Lung (tissue), 16 donors: ENCODE results near the gene DOP1B. TPM values are rescaled to one million over a fixed set of nuclear protein-coding genes. Genes with fewer than 3 reads are reported as not detected.

Experiments
- ATAC-seq: fragments of 200-7000 bp; cut with Tn5 transposase; one replicate; pipeline ENCODE4 v1.9.1; 2020; ENCODE audit warnings: moderate number of reproducible peaks; ENCODE audit not compliant: insufficient read depth, low FRiP score
- DNase-seq, 3 donors: peaks; one replicate each; pipeline ENCODE4 v3.0.0-alpha.2; 2013 to 2017
- H3K27ac ChIP-seq, 2 donors: one replicate each; pipeline ENCODE4 v1.5.1; 2013; ENCODE audit warnings: mild to moderate bottlenecking in 2 of 2, moderate library complexity in 2 of 2, control low read depth in 1 of 2, inconsistent platforms in 1 of 2, low read depth in 1 of 2, low read length in 1 of 2
- H3K27me3 ChIP-seq, 3 donors: one replicate each; pipeline ENCODE4 v1.5.1; 2013; ENCODE audit warnings: low read length in 2 of 3; ENCODE audit not compliant: control insufficient read depth in 3 of 3, insufficient read depth in 3 of 3
- H3K36me3 ChIP-seq, 4 donors: one replicate each; pipeline ENCODE4 v1.5.1; 2013; ENCODE audit warnings: low read length in 4 of 4, mild to moderate bottlenecking in 1 of 4, moderate library complexity in 1 of 4; ENCODE audit not compliant: control insufficient read depth in 4 of 4, insufficient read depth in 4 of 4
- H3K4me1 ChIP-seq, 5 donors: one replicate each; pipeline ENCODE4 v1.5.1; 2013; ENCODE audit warnings: low read length in 5 of 5, mild to moderate bottlenecking in 2 of 5, moderate library complexity in 1 of 5; ENCODE audit not compliant: control insufficient read depth in 5 of 5, insufficient read depth in 5 of 5
- H3K4me3 ChIP-seq: one replicate; pipeline ENCODE4 v1.5.1; 2013; ENCODE audit warnings: mild to moderate bottlenecking, control low read depth, moderate library complexity
- H3K9ac ChIP-seq, 2 donors: one replicate each; pipeline ENCODE4 v1.5.1; 2013; ENCODE audit warnings: low read length in 2 of 2, control low read depth in 1 of 2; ENCODE audit not compliant: insufficient read depth in 1 of 2
- H3K9me3 ChIP-seq, 4 donors: one replicate each; pipeline ENCODE4 v1.5.1; 2013; ENCODE audit warnings: low read length in 3 of 4, mild to moderate bottlenecking in 1 of 4, moderate library complexity in 1 of 4; ENCODE audit not compliant: control insufficient read depth in 4 of 4, insufficient read depth in 3 of 4
- WGBS, 2 donors: extraction: QIAGEN DNeasy Blood & Tissue Kit; methylation state at CpG; one replicate each; pipeline ENCODE4 v1.1.7; 2013; 5-methylcytosine and 5-hydroxymethylcytosine counted together
- long read RNA-seq, 5 donors: transcript quantifications; one replicate each; lab custom pipeline, GENCODE V29; 2026
- polyA plus RNA-seq, 2 donors: library from polyadenylated mRNA; stranded (reverse); fragments of 200-250 nt; gene quantifications; one replicate each; pipeline ENCODE4 v1.2.1, GENCODE V29; 2013
- total RNA-seq, 2 donors: library from RNA; depleted of rRNA in 1 of 2; stranded (reverse); fragments of >200 nt in 1 of 2; gene quantifications; one replicate each; pipeline ENCODE4 v1.2.1, GENCODE V29; 2014 to 2021
- TF ChIP-seq, protein P1 (sequence below): IDR thresholded peaks from 2 replicates; pipeline ENCODE4 v1.5.1; 2012; ENCODE audit warnings: mild to moderate bottlenecking; ENCODE audit errors: control extremely low read depth, extremely low read depth
- donor health status: control.
- donor health status: control.
- donor health status: Bipolar disorder and iron deficiency.
- donor health status: healthy.
- donor health status: DM: yes; HTN: yes; CAD: no.

The DOP1B gene, protein sequence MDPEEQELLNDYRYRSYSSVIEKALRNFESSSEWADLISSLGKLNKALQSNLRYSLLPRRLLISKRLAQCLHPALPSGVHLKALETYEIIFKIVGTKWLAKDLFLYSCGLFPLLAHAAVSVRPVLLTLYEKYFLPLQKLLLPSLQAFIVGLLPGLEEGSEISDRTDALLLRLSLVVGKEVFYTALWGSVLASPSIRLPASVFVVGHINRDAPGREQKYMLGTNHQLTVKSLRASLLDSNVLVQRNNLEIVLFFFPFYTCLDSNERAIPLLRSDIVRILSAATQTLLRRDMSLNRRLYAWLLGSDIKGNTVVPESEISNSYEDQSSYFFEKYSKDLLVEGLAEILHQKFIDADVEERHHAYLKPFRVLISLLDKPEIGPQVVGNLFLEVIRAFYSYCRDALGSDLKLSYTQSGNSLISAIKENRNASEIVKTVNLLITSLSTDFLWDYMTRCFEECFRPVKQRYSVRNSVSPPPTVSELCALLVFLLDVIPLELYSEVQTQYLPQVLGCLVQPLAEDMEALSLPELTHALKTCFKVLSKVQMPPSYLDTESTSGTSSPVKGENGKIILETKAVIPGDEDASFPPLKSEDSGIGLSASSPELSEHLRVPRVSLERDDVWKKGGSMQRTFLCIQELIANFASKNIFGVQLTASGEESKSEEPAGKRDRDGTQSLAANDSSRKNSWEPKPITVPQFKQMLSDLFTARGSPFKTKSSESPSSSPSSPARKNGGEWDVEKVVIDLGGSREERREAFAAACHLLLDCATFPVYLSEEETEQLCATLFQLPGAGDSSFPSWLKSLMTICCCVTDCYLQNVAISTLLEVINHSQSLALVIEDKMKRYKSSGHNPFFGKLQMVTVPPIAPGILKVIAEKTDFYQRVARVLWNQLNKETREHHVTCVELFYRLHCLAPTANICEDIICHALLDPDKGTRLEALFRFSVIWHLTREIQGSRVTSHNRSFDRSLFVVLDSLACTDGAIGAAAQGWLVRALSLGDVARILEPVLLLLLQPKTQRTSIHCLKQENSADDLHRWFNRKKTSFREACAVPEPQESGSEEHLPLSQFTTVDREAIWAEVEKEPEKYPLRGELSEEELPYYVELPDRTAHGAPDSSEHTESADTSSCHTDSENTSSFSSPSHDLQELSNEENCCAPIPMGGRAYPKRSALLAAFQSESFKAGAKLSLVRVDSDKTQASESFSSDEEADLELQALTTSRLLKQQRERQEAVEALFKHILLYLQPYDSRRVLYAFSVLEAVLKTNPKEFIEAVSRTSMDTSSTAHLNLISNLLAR (N-terminal part only)
- total RNA-seq: 10 to 100 TPM; 14.4 to 23.7 TPM
- 1 to 10 TPM; 5.2 to 8.0 TPM for polyA plus RNA-seq
- long read RNA-seq, donor 1, partial matches to known transcripts: 8 of 8 reads
- long read RNA-seq, donor 1, other reads (novel, unspliced or antisense): 0 of 8 reads
- long read RNA-seq, donor 2: 0 reads
- long read RNA-seq, donor 3, partial matches to known transcripts: 7 of 7 reads
- long read RNA-seq, donor 3, other reads (novel, unspliced or antisense): 0 of 7 reads
- long read RNA-seq, donor 4: 0 reads
- long read RNA-seq, donor 5, partial matches to known transcripts: 14 of 15 reads
- long read RNA-seq, donor 5, other reads (novel, unspliced or antisense): 0 of 15 reads

- Histone ChIP-seq H3K36me3 (no peaks in the 10 kb centered on the region), H3K9ac (peak within 1 kb of the TSS; percentile 49 to 75), H3K4me1 (peaks cover 0 to 11% (median 3%) of the 10 kb centered on the region in 5 donors), H3K9me3 (no peaks in the 10 kb centered on the region), H3K27ac (peak within 1 kb of the TSS; percentile 95), H3K4me3 (peak within 1 kb of the TSS; percentile 70), H3K27me3 (peaks cover 0 to 2% (median 0%) of the 10 kb centered on the region in 3 donors)
- peak in 1 of 3 donors; percentile 29 for DNase-seq
- ATAC-seq: peak; percentile 0
- TF ChIP-seq, protein P1, sequence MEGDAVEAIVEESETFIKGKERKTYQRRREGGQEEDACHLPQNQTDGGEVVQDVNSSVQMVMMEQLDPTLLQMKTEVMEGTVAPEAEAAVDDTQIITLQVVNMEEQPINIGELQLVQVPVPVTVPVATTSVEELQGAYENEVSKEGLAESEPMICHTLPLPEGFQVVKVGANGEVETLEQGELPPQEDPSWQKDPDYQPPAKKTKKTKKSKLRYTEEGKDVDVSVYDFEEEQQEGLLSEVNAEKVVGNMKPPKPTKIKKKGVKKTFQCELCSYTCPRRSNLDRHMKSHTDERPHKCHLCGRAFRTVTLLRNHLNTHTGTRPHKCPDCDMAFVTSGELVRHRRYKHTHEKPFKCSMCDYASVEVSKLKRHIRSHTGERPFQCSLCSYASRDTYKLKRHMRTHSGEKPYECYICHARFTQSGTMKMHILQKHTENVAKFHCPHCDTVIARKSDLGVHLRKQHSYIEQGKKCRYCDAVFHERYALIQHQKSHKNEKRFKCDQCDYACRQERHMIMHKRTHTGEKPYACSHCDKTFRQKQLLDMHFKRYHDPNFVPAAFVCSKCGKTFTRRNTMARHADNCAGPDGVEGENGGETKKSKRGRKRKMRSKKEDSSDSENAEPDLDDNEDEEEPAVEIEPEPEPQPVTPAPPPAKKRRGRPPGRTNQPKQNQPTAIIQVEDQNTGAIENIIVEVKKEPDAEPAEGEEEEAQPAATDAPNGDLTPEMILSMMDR: no peak
- 1% methylated on average over 55 to 83 of the region's 83 CpGs for WGBS, 2 donors
Measured at GRCh38 chr21:36156815-36157670, at the start of gene DOP1B. TSS of gene DOP1B (plus strand) at chr21:36156824. CDS start at chr21:36164734, 7,910 bp downstream.

DNA sequence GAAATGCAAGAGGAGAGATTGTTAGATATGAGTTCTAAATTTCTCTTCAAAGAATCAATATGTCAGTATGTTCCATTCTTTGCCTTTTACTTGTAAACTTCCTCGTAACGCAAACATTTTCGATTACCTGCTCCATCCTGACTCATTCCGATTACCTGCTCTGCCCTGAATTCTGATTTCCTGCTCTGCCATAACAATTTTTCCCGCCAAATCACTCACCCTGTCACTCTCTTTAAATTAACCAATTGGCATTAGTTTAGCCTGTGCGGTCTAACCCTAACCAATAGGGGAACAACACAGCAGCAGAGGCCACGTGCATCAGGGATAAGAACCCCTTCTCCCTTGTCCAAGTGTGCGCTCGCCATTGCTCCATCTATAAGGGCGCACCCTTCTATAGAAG is 46.8 kb upstream of the DOP1B start:
- ATAC-seq (no peak), DNase-seq (no peak)
- H3K36me3 ChIP-seq: no peaks in the 10 kb centered on the region
- H3K4me3 ChIP-seq: no peak overlapping the region
- H3K27me3 ChIP-seq: peaks cover 0 to 8% (median 0%) of the 10 kb centered on the region in 3 donors
- H3K27ac ChIP-seq: no peak overlapping the region
- WGBS, 2 donors: 93 to 94% methylated on average over 10 of the region's 10 CpGs
- H3K9me3 ChIP-seq: no peaks in the 10 kb centered on the region
- TF ChIP-seq, protein P1: no peak
- peaks cover 0 to 6% (median 2%) of the 10 kb centered on the region in 5 donors for H3K4me1 ChIP-seq
- H3K9ac ChIP-seq: no peak overlapping the region
